Left hindlimb (tissue), 1 donor: ENCODE measurements around the gene COX14.

Experiments used
- DNase-seq: peaks from one replicate; pipeline ENCODE4 v3.0.0-alpha.2; 2018

The COX14 gene

DNA sequence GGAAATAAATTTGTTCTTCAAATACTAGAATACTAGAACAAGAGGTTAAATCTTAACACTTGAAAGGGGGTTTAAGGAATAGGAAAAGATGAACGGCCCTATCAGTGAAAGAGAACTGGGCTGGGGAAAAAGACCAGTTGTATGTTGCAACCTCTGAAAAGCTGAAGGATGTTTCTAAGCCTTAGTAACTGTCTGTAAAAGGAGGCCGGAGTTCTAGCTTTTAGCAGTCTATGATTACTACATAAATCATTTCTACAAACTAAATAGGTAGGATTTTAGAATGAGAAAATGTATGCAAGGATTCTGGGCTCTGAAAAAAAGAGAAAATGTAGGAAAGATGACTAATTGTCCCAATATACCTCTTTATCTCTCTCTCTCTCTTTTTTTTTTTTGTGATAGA is 50.2 kb downstream of the COX14 start:
- no peak for DNase-seq

DNA sequence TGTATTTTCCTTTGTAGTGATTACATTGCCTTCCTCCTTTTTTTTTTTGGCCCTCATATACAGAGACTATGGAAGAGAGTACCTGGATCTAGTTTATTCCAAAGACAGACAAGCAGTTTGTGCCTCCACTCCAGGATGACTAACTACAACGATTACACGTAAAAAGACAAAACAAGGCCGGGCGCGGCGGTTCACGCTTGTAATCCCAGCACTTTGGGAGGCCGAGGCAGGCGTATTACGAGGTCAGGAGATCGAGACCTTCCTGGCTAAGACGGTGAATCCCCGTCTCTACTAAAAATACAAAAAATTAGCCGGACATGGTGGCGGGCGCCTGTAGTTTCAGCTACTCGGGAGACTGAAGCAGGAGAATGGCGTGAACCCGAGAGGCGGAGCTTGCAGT is 52.9 kb downstream of the COX14 start:
- no peak for DNase-seq

DNA sequence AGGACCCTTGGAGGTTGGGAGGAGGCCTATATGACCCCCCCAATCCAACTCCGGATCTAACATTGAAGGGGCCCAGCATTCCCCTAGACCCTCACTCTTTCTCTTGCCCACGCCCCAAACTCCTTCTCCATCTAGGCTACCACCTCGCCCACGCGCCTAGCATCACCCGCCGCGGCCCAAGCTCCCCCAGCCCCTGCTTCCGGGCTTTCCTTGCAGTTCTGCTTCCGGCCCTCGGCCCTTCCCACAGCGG is 54.7 kb downstream of the COX14 start:
- DNase-seq: no peak

DNA sequence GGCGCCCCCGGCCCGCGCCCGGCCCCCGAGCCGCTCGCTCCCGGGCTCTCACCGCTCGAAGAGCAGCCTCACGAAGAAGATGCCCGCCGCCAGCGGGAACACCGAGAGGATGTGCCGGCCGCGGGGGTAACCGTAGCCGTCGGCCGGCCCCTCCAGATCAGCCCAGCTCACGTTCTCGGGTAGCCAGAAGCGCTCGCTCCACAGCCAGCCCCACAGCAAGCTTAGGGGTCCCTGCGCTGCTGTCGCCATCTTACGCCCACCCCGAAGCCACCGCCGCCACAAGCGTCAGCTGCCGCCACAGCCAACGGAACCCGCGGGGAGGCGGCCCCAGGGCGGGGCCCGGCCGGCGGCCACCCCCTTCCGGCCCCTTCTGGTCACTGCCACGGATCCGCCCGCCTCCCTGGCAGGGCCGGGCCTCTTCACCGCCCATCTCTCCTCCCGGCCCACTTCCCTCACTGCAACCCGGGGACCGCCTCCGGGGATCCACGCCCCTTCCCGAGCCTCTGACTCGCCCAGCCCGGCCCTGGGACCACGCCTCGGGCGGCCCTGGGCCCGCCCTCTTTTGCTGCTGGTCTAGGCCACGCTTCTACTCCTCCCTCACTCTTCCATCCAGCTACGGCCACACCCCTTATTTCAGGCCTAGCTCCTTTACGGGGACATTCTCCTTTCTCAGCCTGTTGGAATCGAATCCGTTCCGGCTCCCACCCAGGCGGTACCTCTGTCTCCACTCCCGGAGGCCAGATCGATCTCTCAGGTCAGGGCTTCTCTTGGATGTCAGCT is 55.2 kb downstream of the COX14 start, which contains the start of gene CERS5:
CERS5 (minus strand) TSS at position 321 of the 780 bp plus-strand sequence; CDS start at position 249, 72 bp downstream.
- peak; percentile 100 for DNase-seq
